ENCODE results near the gene ALOX12B. TPM values are rescaled to one million over a fixed set of nuclear protein-coding genes. Genes with fewer than 3 reads are reported as not detected.
"Not testable (repeated sequence)": the region's sequence is repeated elsewhere in the genome, so short reads cannot be mapped to it uniquely, and the experiment has no call there.

The ALOX12B gene
- total RNA-seq, 4 donors from 2014 or later: not detected

DNA sequence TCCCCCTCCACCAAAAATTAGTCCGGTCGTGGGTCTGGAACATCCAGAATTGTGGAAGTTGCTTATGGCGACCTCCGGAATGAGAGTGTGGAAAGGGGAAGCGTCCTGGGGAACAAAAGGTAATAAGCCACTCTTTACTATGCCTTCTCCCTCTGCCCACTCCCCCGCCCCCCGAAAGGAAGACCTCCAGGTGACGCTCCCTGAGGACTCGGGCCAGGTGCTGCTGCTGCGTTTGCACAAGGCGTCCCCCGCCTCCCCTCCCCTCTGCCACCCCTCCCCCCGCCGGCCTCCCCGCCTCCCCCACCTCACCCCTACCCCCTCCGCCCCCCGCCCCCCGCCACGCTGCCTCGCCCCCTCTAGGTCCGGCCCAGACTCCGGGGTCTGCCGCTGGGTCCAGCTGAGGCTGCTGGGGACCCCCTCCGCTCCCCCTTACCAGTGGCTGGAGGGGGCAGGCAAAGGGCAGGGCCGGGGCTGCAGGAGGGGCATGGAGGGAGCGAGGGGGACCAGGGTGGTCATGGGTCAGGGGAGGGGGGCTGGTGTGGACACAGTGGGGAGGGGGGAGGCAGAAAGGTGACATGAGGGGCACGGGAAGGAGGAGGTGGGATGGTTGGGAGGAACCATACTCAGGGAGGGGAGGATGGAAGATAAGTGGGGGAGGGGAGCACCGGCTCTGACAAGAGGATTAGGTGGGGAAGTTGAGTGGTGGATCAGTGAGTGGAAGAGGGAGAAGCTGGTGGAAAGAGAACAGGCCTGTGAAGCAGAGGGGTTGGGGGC is 23.6 kb downstream of the ALOX12B start:
- no peak for ATAC-seq (ENCODE audit: low FRiP score)
- TF ChIP-seq, protein P1, sequence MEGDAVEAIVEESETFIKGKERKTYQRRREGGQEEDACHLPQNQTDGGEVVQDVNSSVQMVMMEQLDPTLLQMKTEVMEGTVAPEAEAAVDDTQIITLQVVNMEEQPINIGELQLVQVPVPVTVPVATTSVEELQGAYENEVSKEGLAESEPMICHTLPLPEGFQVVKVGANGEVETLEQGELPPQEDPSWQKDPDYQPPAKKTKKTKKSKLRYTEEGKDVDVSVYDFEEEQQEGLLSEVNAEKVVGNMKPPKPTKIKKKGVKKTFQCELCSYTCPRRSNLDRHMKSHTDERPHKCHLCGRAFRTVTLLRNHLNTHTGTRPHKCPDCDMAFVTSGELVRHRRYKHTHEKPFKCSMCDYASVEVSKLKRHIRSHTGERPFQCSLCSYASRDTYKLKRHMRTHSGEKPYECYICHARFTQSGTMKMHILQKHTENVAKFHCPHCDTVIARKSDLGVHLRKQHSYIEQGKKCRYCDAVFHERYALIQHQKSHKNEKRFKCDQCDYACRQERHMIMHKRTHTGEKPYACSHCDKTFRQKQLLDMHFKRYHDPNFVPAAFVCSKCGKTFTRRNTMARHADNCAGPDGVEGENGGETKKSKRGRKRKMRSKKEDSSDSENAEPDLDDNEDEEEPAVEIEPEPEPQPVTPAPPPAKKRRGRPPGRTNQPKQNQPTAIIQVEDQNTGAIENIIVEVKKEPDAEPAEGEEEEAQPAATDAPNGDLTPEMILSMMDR (IDR thresholded peaks at IDR 0.05): no peak
- no peak for DNase-seq (ENCODE audit: low spot score)

DNA sequence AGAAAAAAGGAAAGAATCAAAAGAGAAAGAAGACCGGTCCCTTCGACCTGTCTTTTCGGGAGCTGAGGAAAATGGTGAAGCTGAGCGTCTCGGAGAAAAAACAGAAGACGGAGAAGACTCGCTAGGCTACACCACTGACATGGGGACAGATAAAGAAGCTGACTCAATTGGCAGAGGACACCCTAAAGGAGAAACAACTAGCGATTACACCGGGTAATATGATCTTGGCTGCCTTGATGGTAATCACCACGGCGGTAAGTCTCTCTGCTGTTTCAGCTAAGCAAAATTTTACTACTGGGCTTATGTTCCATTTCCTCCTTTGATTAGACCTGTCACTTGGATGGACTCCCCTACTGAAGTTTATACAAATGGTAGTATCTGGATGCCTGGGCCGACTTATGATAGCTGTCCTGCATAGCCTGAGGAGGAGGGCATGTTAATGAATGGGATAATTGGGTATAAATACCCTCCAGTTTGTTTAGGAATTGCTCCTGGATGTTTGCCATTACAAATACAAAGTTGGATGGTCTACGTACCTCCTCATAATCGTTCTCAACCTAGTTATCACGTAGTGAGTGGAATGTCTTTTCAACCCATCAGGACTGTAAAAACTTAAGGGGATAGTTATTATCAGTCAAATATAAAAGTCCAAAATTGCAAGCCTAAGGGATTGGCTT is 24.6 kb downstream of the ALOX12B start:
- DNase-seq (ENCODE audit: low spot score) (no peak), ATAC-seq (ENCODE audit: low FRiP score) (peak; percentile 50)
- TF ChIP-seq, protein P1 (IDR thresholded peaks at IDR 0.05): no peak

DNA sequence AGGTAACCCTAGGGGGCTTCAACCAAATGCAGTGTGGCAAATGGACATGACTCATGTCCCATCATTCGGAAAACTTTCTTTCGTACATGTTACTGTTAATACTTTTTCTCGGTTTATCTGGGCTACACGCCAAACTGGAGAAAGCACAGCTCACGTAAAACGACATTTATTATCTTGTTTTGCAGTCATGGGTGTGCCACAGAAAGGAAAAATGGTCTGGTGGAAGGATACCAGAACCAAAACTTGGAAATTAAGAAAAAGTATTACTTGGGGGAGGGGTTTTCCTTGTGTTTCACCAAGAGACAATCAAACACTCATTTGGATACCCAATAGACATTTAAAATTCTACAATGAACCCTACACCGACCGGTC is 25.1 kb downstream of the ALOX12B start:
- DNase-seq (ENCODE audit: low spot score) (no peak), ATAC-seq (ENCODE audit: low FRiP score) (no peak)
- TF ChIP-seq, protein P1 (IDR thresholded peaks at IDR 0.05): no peak

DNA sequence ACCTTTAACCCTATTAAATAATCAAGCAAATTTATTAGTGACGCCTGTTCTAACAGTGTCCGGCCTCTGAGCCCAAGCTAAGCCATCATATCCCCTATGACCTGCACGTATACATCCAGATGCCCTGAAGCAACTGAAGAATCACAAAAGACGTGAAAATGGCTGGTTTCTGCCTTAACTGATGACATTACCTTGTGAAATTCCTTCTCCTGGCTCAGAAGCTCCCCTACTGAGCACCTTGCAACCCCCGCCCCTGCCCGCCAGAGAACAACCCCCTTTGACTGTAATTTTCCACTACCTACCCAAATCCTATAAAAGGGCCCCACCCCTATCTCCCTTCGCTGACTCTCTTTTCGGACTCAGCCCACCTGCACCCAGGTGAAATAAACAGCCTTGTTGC is 25.7 kb downstream of the ALOX12B start:
- not testable (repeated sequence) for DNase-seq (ENCODE audit: low spot score); ATAC-seq (ENCODE audit: low FRiP score)

DNA sequence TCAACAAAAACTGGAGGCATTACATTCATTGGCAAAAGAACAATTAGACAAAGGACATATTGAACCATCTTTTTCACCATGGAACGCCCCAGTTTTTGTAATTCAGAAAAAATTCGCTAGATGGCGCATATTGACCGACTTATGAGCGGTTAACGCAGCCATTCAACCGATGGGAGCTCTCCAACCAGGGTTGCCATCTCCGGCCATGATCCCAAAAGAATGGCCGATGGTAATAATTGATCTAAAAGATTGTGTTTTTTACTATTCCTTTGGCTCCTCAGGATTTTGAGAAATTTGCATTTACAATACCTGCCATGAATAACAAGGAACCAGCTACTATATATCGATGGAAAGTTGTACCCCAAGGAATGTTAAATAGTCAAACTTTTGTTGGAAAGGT is 27.2 kb downstream of the ALOX12B start:
- ATAC-seq (ENCODE audit: low FRiP score) (no peak), DNase-seq (ENCODE audit: low spot score) (no peak)
- TF ChIP-seq, protein P1 (IDR thresholded peaks at IDR 0.05): peak in 1 of 3 donors; percentile 58

DNA sequence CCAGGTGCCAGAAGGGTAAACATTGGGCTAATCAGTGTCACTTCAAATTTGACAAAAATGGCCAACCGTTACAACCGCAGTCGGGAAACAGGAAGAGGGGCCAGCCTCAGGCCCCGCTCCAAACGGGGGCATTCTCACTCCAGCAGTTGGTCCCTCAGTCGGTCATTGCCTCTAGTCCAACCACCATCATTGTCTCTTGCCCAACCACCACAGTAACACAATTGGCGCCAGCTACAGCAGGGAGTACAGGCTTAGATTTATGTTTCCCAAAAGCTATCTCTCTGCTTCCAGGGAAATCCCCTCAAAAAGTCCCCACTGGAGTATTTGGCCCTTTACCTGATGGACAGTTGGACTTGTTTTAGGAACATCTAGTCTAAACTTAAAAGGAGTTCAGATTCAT is 28.4 kb downstream of the ALOX12B start:
- DNase-seq (ENCODE audit: low spot score) (no peak), ATAC-seq (ENCODE audit: low FRiP score) (no peak)
- TF ChIP-seq, protein P1 (IDR thresholded peaks at IDR 0.05): no peak

DNA sequence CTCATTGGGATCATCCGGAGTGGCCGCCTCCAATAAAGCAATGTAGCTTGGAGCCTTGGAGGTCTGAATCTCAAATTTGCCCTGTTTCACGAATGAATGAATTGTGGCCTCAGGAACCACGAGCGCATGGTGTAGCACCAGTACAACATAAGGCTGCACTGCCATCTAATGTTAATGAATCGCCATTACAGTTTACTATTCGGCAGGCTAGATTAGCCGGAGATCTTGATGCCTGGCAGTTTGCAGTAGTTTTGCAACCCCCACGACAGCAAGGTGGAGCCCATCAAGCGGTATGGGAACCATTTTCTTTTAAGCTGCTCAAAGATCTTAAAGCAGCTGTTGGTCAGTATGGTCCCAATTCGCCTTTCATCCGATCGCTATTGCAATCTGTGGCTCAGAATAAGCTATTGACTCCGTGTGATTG is 29.8 kb downstream of the ALOX12B start:
- TF ChIP-seq, protein P1 (IDR thresholded peaks at IDR 0.05): peak in 1 of 3 donors; percentile 38
- no peak for DNase-seq (ENCODE audit: low spot score)
- peak; percentile 81 for ATAC-seq (ENCODE audit: low FRiP score)

Measured in omental fat pad (tissue), 4 donors.